Measurements from ENCODE around the gene IQGAP1.

The IQGAP1 gene

GRCh38 chr15:90354986-90355385, 33.1 kb upstream of the IQGAP1 start:
- DNase-seq (ENCODE audit: low read depth) = no peak
- TF ChIP-seq CTCF (IDR thresholded peaks at IDR 0.05; ENCODE audit: insufficient read depth, low read depth, low read length, missing control alignments) = no peak
- no peak overlapping the region for H3K4me3 ChIP-seq (ENCODE audit: low read depth, low read length)

- no peak for TF ChIP-seq CTCF (IDR thresholded peaks at IDR 0.05; ENCODE audit: insufficient read depth, low read depth, low read length, missing control alignments)
- H3K4me3 ChIP-seq (ENCODE audit: low read depth, low read length) = no peak overlapping the region
- DNase-seq (ENCODE audit: low read depth) = no peak
Measured at GRCh38 chr15:90358124-90359033, 29.7 kb upstream of the IQGAP1 start.

GRCh38 chr15:90360746-90361145, 27.3 kb upstream of the IQGAP1 start:
- DNase-seq (ENCODE audit: low read depth) = no peak
- H3K4me3 ChIP-seq (ENCODE audit: low read depth, low read length) = no peak overlapping the region
- no peak for TF ChIP-seq CTCF (IDR thresholded peaks at IDR 0.05; ENCODE audit: insufficient read depth, low read depth, low read length, missing control alignments)

GRCh38 chr15:90362936-90363212, 25.2 kb upstream of the IQGAP1 start:
- TF ChIP-seq CTCF (IDR thresholded peaks at IDR 0.05; ENCODE audit: insufficient read depth, low read depth, low read length, missing control alignments) = no peak
- no peak for DNase-seq (ENCODE audit: low read depth)
- no peak overlapping the region for H3K4me3 ChIP-seq (ENCODE audit: low read depth, low read length)

- H3K4me3 ChIP-seq (ENCODE audit: low read depth, low read length) = no peak overlapping the region
- DNase-seq (ENCODE audit: low read depth) = no peak
- TF ChIP-seq CTCF (IDR thresholded peaks at IDR 0.05; ENCODE audit: insufficient read depth, low read depth, low read length, missing control alignments) = no peak
Measured at GRCh38 chr15:90364251-90364650, 23.8 kb upstream of the IQGAP1 start.

- no peak for TF ChIP-seq CTCF (IDR thresholded peaks at IDR 0.05; ENCODE audit: insufficient read depth, low read depth, low read length, missing control alignments)
- H3K4me3 ChIP-seq (ENCODE audit: low read depth, low read length) = no peak overlapping the region
- DNase-seq (ENCODE audit: low read depth) = no peak
Measured at GRCh38 chr15:90365414-90366055, 22.5 kb upstream of the IQGAP1 start.

All from GM12865 (cell line).